DMS 273 (cell line): ENCODE results near the gene CLIC2.
A peak's percentile ranks its signal among the peaks of the same experiment; 100 is the strongest.

Experiments used
- DNase-seq: peaks from one replicate; lab custom pipeline; 2025; ENCODE audit not compliant: unreplicated experiment; lab: John Stamatoyannopoulos, UW

Gene CLIC2

DNA sequence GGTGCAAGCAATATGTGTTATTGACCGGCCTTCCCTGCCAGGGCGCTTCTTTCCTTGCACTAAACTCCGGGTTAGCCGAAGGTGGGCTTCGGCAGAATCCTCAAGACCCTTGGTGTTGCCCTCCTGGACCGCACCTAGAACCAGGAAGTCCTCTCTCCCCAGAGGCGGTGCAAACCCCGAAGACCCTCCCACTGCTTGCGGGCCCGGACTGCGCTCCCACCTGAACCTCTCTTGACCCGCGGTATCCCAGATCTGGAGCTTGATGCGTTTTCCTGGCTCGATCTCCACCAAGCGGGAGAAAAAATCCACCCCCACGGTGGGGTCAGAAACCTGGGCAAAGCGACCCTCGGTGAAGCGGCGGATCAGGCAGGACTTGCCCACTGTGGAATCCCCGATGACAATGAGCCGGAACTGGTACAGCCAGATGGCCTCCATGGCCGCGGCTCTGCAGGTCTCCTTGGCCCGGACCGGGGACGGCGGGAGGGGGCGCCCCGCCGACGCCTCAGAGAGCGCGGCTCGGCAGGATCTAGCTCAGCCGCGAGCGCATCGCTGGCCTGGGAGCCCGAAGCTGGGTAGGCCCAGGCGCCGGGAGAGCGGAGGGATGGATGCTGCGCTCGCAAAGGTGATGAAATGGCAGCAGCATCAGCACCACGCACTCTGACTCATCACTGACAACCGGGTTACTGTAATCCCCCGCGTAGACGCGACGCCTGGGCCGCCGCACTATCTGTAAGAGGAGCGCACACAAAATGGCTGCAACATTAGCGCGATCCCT is 70.4 kb downstream of the CLIC2 start, which contains the start of gene RAB39B:
Gene RAB39B (minus strand): TSS at position 638 of the 775 bp plus-strand sequence. CDS start 203 bp downstream, at position 435.
- DNase-seq: peak; percentile 87

DNA sequence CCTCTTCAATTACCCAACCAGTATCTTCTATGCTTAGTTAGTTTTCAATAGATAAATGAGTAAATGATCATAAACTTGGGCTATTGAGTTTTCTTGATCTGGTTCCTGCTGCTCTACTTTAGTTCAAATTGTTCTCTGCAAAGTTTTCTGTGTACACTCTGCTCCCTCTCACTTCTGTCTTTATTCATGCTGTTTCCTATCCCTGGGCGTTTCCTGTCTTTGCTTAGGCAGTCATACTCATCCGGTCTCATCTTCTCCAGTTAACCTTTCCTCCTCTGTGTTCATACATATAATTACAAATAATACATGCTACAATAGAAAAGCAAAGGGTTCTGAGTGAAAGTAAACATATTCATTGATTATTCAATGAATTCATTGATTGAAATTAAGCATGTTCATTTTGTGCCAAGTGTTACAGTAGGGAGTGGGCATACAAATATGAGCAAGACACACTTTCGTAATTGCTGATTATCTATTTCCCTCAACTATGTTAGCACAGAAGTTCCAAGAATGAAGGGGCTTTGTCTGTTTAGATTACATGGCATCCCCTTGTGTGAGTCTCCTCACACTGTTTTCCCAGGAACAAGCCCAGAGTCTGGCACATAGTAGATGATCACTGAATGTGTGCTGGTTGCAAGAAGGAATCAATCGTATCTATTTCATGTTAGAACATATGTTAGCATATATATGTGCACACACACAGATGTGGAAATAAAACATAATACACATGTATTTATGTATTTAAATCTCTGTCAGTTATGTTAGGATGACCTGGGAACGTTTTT is 71.3 kb downstream of the CLIC2 start:
- DNase-seq: no peak

DNA sequence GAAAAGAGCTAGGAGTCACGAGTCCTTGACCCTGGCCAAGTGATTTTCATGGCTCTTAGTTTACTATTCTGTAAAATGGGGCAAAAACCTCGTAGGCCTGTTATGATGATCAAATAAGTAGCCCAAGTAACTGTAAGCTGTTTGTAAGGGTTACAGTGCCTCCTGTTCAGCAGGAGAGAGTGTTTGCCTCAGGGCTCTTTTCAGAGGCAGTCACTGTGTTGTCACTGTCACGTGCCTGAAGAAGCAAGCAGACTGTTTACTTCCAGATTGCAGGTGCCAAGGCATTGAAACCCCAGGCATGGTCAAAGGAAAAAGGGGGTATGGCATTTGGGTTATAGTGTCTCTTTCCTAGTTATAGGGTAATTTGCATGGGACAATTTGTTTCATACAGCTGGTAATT is 74.7 kb downstream of the CLIC2 start:
- DNase-seq: no peak

DNA sequence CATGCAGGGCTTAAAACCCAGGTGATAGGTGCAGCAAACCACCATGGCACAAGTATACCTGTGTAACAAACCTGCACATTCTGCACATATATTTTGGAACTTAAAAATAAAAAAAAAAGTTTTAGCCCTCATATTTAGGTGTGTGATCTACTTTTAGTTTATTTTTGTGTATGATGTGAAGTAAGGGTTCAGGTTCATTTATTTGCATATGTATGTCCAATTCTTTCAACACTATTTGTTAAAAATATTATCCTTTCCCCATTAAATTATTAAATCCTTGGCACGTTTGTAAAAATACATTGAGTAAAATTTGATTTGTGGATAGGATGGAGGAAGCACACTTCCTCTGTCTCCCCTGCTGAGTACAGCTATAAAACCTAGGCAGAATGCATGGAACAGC is 83.0 kb downstream of the CLIC2 start:
- no peak for DNase-seq

DNA sequence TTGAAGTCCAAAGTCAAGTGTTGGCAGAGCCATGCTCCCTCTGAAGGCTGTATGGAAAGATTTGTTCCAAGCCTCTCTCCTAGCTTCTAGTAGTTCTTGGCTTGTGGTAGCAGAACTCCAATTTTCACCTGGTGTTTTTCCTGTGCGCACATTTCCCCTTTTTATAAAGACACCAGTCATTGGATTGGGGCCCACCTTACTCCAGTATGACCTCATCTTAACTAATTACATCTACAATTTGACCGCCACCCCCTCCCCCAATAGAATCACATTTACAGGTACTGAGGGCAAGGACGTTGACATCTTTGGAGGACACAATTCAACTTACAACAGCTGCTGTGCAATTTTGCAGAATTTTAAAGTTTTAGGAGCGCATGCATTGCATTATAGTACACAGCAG is 86.9 kb downstream of the CLIC2 start:
- no peak for DNase-seq

DNA sequence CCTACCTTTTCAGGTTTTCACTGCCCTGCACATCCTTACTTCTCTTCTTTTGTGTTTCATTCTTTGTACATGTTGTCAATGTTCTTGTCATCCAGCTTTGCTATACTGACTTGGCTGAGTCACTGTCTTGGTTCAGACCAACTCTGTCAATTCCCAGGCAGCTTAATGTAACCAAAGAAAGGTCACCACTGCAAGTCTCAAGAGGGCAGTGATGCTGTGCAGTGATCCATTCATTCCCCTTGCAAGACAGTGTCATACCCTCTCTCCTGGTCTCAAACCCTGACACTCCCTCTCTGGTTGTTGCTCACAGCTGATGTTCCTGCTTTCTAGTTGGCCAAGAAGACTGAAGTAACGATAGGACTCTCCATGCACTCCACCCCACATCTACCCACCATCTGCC is 87.7 kb downstream of the CLIC2 start:
- no peak for DNase-seq

DNA sequence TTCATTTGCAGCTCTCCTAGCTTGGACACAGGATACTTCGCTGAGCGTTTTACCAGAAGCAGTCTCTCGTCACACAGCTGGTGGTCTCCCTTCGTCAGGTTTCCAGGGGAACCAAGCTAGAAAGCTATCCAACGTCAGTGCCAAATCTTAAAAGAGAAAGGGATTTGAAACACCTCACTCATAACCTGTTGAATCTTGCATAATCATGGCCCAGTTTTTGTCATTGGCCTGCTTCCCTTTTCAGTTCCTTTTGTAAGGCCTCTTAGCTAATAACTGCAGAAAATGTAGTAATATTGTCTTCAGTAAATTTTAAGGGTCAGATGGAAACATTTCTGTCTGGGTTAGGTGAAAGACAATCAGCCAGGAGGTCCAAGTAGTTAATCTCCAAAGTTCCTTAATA is 92.1 kb downstream of the CLIC2 start:
- no peak for DNase-seq

DNA sequence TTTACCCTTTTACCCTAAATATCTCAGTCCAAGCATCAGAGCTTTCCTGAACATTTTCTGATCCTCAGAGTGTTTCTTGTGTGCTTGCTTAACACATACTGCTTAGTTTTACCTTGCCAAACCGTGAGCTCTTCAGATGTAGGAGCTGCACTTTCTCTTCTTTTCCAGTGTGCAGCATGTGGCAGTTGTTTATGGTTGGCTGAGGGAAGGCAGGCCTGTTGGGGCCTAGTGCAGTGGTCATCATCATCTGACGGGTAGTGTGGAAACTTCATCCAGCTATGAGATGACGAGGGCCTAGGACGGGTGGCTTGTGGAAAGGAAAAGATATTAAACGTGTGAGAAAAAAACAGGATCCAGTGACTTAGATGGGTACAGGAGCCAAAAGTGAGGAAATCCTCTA is 96.7 kb downstream of the CLIC2 start:
- DNase-seq: no peak

DNA sequence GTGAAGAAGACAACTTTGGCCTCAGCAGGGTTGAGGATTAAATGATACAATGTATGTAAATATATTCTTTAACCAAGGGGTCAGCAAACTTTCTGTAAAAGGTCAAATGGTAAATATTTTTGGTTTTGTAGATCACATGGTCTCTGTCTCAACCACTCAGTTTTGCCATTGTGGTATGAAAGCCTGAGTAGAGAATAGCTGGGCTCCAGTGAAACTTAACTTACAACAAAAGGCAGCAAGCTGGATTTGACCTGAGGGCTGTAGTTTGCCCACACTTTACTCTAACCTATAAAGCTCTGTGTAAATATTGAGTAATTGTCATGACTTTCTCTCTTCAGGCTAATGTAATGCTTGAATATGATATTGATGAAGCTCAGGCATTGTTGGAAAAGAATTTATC is 98.5 kb downstream of the CLIC2 start:
- no peak for DNase-seq

DNA sequence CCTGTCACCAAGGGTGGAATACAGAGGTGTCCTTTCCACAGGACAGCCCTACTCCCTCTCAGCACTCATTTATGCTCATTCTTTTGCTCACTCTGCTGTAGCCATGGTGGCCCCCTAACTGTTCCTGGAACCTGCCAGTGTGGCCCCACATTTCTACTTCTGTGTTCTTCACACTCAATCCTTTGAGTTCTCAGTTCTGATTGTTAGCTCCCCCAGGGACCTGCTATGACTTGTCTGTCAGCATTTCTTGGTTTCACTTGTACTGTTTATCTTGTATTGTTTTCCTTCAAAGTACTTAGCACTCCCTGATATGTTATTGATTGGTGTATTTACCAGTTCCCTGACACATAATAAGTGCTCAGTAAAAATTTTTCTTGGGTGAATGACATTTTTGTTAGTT is 103.3 kb downstream of the CLIC2 start:
- DNase-seq: no peak
